ENCODE measurements around the gene MEGF9. TPM values are rescaled to one million over a fixed set of nuclear protein-coding genes. Genes with fewer than 3 reads are reported as not detected.
"Not testable (repeated sequence)": the region's sequence is repeated elsewhere in the genome, so short reads cannot be mapped to it uniquely, and the experiment has no call there.

Gene MEGF9
- total RNA-seq, 2 donors from 2014 or later = 7.2 to 9.0 TPM

GRCh38 chr9:120756531-120756930, 42.3 kb upstream of the MEGF9 start:
- H3K27me3 ChIP-seq = no peaks in the 10 kb centered on the region
- H3K4me1 ChIP-seq = no peaks in the 10 kb centered on the region
- no peak overlapping the region for H3K27ac ChIP-seq
- H3K4me3 ChIP-seq = no peak overlapping the region
- intact Hi-C loops (cut with DNase I) = loop anchor here (5.0 to 10.0 kb wide), 2 partner anchors 132 to 306 kb away; no protein-coding TSS in a partner anchor
- no peaks in the 10 kb centered on the region for H3K36me3 ChIP-seq
- H3K9ac ChIP-seq (ENCODE audit: low read depth in 2 of 2, low read length in 2 of 2) = no peak overlapping the region
- no peak for DNase-seq
- H3K9me3 ChIP-seq = no peaks in the 10 kb centered on the region
- TF ChIP-seq, protein P1, sequence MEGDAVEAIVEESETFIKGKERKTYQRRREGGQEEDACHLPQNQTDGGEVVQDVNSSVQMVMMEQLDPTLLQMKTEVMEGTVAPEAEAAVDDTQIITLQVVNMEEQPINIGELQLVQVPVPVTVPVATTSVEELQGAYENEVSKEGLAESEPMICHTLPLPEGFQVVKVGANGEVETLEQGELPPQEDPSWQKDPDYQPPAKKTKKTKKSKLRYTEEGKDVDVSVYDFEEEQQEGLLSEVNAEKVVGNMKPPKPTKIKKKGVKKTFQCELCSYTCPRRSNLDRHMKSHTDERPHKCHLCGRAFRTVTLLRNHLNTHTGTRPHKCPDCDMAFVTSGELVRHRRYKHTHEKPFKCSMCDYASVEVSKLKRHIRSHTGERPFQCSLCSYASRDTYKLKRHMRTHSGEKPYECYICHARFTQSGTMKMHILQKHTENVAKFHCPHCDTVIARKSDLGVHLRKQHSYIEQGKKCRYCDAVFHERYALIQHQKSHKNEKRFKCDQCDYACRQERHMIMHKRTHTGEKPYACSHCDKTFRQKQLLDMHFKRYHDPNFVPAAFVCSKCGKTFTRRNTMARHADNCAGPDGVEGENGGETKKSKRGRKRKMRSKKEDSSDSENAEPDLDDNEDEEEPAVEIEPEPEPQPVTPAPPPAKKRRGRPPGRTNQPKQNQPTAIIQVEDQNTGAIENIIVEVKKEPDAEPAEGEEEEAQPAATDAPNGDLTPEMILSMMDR (IDR thresholded peaks at IDR 0.05) = no peak

DNA sequence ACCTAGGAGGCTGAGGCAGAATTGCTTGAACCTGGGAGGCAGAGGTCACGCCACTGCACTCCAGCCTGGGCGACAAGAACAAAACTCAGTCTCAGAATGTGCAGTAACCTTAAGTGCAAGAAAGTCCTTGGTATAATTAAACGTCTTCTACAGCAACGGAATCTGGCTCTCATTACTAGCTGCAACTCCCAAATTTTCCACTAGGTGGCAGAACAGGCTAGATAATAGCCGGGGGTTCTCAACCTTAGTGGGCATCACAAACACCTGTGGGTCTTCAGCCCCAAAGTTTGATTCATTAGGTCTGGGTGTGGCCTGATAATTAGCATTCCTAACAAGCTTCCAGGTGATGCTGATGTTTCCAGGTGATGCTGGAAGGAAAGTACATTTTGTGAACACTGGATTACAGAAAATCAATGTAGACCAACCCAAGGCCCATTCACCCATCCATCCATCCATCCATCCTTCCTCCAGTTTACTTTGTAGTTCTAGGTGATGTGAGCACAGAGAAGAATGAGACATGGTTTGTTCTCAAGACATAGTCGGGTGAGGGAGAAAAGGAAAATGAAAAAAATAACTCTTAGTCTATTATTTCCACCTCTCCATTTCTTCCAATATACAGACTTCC, 41.7 kb upstream of the MEGF9 start:
- Histone ChIP-seq H3K4me1 (no peaks in the 10 kb centered on the region), H3K36me3 (no peaks in the 10 kb centered on the region), H3K9me3 (no peaks in the 10 kb centered on the region), H3K9ac (ENCODE audit: low read depth in 2 of 2, low read length in 2 of 2) (no peak overlapping the region), H3K4me3 (no peak overlapping the region), H3K27ac (no peak overlapping the region), H3K27me3 (no peaks in the 10 kb centered on the region)
- intact Hi-C loops (cut with DNase I) = loop anchor here (5.0 to 10.0 kb wide), 2 partner anchors 131 to 306 kb away; no protein-coding TSS in a partner anchor
- TF ChIP-seq, protein P1 (IDR thresholded peaks at IDR 0.05) = peak; percentile 93
- peak; percentile 71 for DNase-seq

GRCh38 chr9:120755044-120755443, 40.8 kb upstream of the MEGF9 start:
- no peaks in the 10 kb centered on the region for H3K36me3 ChIP-seq
- TF ChIP-seq, protein P1 (IDR thresholded peaks at IDR 0.05) = no peak
- H3K4me1 ChIP-seq = no peaks in the 10 kb centered on the region
- H3K27me3 ChIP-seq = no peaks in the 10 kb centered on the region
- H3K9me3 ChIP-seq = no peaks in the 10 kb centered on the region
- intact Hi-C loops (cut with DNase I) = loop anchor here (5.0 to 10.0 kb wide), 2 partner anchors 130 to 307 kb away; no protein-coding TSS in a partner anchor
- H3K27ac ChIP-seq = no peak overlapping the region
- DNase-seq = no peak
- no peak overlapping the region for H3K9ac ChIP-seq (ENCODE audit: low read depth in 2 of 2, low read length in 2 of 2)
- H3K4me3 ChIP-seq = no peak overlapping the region

DNA sequence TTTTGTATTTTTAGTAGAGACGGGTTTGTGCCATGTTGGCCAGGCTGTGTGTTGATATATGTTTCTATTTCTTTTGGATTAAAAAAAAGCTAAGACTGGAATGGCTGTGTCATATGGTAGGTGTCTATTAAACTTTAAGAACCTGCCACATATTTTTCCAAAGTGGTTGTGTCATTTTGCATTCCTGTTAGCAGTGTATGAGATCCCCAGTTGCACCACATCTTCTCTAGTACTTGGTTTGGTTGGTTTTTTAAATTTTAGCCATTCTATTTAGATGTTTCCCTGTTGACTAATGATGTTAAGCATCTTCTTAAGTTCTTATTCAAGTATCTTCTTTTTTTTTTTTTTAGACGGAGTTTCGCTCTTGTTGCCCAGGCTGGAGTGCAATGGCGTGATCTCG, 36.2 kb upstream of the MEGF9 start:
- Histone ChIP-seq H3K36me3 (no peaks in the 10 kb centered on the region), H3K27ac (no peak overlapping the region), H3K9me3 (no peaks in the 10 kb centered on the region), H3K9ac (ENCODE audit: low read depth in 2 of 2, low read length in 2 of 2) (no peak overlapping the region), H3K4me3 (no peak overlapping the region), H3K4me1 (no peaks in the 10 kb centered on the region), H3K27me3 (no peaks in the 10 kb centered on the region)
- no peak for DNase-seq
- intact Hi-C loops (cut with DNase I) = loop anchor here (10.0 kb wide), 1 partner anchor 126 kb away; no protein-coding TSS in a partner anchor
- TF ChIP-seq, protein P1 (IDR thresholded peaks at IDR 0.05) = no peak

GRCh38 chr9:120746366-120746765, 32.1 kb upstream of the MEGF9 start:
- H3K9me3 ChIP-seq; H3K27me3 ChIP-seq; H3K36me3 ChIP-seq; H3K4me1 ChIP-seq; H3K4me3 ChIP-seq; intact Hi-C loops (cut with DNase I); H3K9ac ChIP-seq (ENCODE audit: low read depth in 2 of 2, low read length in 2 of 2); H3K27ac ChIP-seq; DNase-seq: not testable (repeated sequence)

DNA sequence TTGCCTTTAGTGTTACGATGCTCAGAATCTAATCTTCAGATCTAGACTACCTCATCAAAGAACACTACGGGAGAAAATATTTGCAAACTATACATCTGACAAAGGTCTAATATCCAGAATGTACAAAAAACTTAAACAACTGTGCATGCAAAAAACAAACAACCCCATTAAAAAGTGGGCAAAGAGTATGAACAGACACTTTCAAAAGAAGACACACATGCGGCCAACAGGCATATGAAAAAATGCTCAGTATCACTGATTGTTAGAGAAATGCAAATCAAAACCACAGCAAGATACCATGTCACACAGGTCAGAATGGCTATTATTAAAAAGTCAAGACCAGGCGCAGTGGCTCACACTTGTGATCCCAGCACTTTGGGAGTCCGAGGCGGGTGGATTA, 31.0 kb upstream of the MEGF9 start:
- H3K9ac ChIP-seq (ENCODE audit: low read depth in 2 of 2, low read length in 2 of 2) = no peak overlapping the region
- H3K36me3 ChIP-seq = no peaks in the 10 kb centered on the region
- no peak for DNase-seq
- no peak overlapping the region for H3K4me3 ChIP-seq
- no peaks in the 10 kb centered on the region for H3K27me3 ChIP-seq
- intact Hi-C loops (cut with DNase I) = no loop called here
- H3K9me3 ChIP-seq = no peaks in the 10 kb centered on the region
- TF ChIP-seq, protein P1 (IDR thresholded peaks at IDR 0.05) = no peak
- H3K4me1 ChIP-seq = no peaks in the 10 kb centered on the region
- no peak overlapping the region for H3K27ac ChIP-seq
